ENCODE results near the gene PCBP1.

DNA sequence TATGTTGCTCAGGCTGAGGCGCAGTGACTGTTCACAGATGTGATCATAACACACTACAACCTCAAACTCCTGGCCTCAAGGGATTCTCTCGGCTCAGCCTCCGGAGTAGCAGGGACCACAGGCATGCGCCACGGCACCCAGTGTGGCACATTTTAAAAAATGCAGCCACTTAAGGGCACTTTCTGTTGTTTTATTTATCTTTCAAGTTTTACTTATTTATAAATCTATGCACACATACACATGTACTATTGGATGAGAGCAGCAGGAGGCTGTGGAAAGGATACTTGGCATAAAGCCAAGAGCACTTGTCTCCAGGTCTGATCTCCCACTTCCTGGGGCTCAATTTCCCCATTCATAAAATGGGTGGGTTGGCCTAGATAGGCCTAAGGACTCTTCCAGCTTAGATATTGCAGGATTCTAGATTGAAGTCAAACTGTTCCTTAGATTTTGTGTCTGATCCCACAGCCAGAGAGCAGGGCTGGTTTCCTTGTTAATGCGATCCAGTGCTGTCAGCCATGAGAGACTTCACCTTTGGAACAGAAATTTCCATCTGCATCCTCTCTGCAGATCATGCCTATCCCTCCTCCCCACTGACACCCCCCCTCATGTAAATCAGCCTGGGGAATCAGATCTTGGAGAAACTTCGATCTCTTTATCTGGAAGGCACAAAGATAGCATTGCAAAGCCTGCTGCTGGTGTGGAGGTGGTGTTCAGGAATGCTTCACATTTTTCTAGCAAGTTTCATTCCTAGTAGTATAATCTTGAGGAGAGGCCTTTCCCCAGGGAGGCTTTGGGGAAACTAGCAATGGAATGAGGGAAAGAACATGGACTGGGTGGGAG lies 24.7 kb downstream of the PCBP1 start:
- no peak for TF ChIP-seq POLR2A (IDR thresholded peaks at IDR 0.05)
- TF ChIP-seq, protein P1, sequence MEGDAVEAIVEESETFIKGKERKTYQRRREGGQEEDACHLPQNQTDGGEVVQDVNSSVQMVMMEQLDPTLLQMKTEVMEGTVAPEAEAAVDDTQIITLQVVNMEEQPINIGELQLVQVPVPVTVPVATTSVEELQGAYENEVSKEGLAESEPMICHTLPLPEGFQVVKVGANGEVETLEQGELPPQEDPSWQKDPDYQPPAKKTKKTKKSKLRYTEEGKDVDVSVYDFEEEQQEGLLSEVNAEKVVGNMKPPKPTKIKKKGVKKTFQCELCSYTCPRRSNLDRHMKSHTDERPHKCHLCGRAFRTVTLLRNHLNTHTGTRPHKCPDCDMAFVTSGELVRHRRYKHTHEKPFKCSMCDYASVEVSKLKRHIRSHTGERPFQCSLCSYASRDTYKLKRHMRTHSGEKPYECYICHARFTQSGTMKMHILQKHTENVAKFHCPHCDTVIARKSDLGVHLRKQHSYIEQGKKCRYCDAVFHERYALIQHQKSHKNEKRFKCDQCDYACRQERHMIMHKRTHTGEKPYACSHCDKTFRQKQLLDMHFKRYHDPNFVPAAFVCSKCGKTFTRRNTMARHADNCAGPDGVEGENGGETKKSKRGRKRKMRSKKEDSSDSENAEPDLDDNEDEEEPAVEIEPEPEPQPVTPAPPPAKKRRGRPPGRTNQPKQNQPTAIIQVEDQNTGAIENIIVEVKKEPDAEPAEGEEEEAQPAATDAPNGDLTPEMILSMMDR (IDR thresholded peaks at IDR 0.05) = no peak

Measured in body of pancreas (tissue), 4 donors.